ENCODE results near the gene ZNF160. TPM values are rescaled to one million over a fixed set of nuclear protein-coding genes. Genes with fewer than 3 reads are reported as not detected.

Gene ZNF160
- total and polyA plus RNA-seq, 12 donors = 26.1 to 102 (median 57.1) TPM

DNA sequence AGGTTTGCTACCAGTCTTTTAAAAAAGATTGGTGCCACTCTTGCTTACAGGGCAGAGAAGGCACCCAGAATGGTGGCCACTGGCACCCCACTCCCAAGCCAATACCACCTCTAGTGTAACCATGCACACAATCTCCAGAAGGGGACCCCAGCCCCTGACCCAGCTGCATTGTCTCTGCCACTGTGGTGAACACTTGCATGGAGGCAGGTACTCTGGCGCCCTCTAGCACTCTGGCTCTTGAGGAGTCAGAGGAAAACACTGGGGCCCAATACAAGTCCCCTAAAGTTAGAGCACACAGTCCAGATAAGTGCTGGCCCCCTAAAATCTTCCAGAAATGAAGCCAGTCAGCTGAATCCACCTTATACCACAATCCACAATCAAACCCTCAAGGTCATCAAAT is 83.5 kb downstream of the ZNF160 start:
- 14 to 27% (median 20%) methylated on average over 1 of the region's 1 CpG; no CpG with 5 or more reads in 1 of the 4 donors for WGBS, 4 donors
- Histone ChIP-seq H3K4me3 (no peak overlapping the region), H3K27me3 (no peaks in the 10 kb centered on the region), H3K27ac (no peak overlapping the region), H3K4me1 (replicated peaks in 1 of 2) (no peaks in the 10 kb centered on the region), H3K9me3 (replicated peaks in 1 of 3) (peaks cover 0 to 15% (median 0%) of the 10 kb centered on the region in 3 donors), H3K36me3 (replicated peaks in 1 of 2) (no peaks in the 10 kb centered on the region)
- intact Hi-C loops (cut with DNase I) = no loop called here
- TF ChIP-seq, protein P1, sequence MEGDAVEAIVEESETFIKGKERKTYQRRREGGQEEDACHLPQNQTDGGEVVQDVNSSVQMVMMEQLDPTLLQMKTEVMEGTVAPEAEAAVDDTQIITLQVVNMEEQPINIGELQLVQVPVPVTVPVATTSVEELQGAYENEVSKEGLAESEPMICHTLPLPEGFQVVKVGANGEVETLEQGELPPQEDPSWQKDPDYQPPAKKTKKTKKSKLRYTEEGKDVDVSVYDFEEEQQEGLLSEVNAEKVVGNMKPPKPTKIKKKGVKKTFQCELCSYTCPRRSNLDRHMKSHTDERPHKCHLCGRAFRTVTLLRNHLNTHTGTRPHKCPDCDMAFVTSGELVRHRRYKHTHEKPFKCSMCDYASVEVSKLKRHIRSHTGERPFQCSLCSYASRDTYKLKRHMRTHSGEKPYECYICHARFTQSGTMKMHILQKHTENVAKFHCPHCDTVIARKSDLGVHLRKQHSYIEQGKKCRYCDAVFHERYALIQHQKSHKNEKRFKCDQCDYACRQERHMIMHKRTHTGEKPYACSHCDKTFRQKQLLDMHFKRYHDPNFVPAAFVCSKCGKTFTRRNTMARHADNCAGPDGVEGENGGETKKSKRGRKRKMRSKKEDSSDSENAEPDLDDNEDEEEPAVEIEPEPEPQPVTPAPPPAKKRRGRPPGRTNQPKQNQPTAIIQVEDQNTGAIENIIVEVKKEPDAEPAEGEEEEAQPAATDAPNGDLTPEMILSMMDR (IDR thresholded peaks at IDR 0.05) = peak in 1 of 6 experiments; percentile 2
- TF ChIP-seq POLR2A (IDR thresholded peaks at IDR 0.05) = no peak
- DNase-seq = peak in 3 of 7 donors; percentile 12 to 51 (median 24)

Other genes with a start within 250 kb of the ZNF160 start
- gene ZNF468, start 245.8 kb downstream of the ZNF160 start, total RNA-seq = 100 to 1,000 TPM in 1 of 9 donors, 10 to 100 TPM in 8; 10.7 to 109 (median 18.9) TPM
- 10 to 100 TPM in 1 of 3 donors, 1 to 10 TPM in 2; 5.5 to 30.6 (median 5.6) TPM for gene ZNF468, start 245.8 kb downstream of the ZNF160 start, polyA plus RNA-seq
- 10 to 100 TPM in 6 of 9 donors, 1 to 10 TPM in 3; 6.5 to 21.3 (median 13.7) TPM for gene ZNF320, start 205.8 kb downstream of the ZNF160 start, total RNA-seq
- 10 to 100 TPM in 1 of 3 donors, 1 to 10 TPM in 2; 4.0 to 11.6 (median 8.1) TPM for gene ZNF320, start 205.8 kb downstream of the ZNF160 start, polyA plus RNA-seq
- gene ZNF888, start 180.0 kb downstream of the ZNF160 start, total RNA-seq = 1 to 10 TPM; 2.2 to 9.0 (median 4.8) TPM
- 1 to 10 TPM; 2.6 to 4.7 (median 4.0) TPM for gene ZNF888, start 180.0 kb downstream of the ZNF160 start, polyA plus RNA-seq
- gene ZNF816, start 140.5 kb downstream of the ZNF160 start, total RNA-seq = 10 to 100 TPM in 6 of 9 donors, 1 to 10 TPM in 3; 4.2 to 29.3 (median 11.8) TPM
- gene ZNF816, start 140.5 kb downstream of the ZNF160 start, polyA plus RNA-seq = 10 to 100 TPM in 1 of 3 donors, 1 to 10 TPM in 2; 2.3 to 13.1 (median 4.3) TPM
- gene ERVV-1, start 89.5 kb downstream of the ZNF160 start, total RNA-seq = not detected
- not detected for gene ERVV-1, start 89.5 kb downstream of the ZNF160 start, polyA plus RNA-seq
- not detected for gene ERVV-2, start 58.7 kb downstream of the ZNF160 start, total RNA-seq
- not detected for gene ERVV-2, start 58.7 kb downstream of the ZNF160 start, polyA plus RNA-seq
- 10 to 100 TPM; 20.3 to 59.2 (median 38.5) TPM for gene ZNF415, start 29.5 kb upstream of the ZNF160 start, total RNA-seq
- gene ZNF415, start 29.5 kb upstream of the ZNF160 start, polyA plus RNA-seq = 10 to 100 TPM; 17.5 to 45.4 (median 42.0) TPM
- gene ZNF347, start 55.6 kb upstream of the ZNF160 start, total RNA-seq = 10 to 100 TPM in 7 of 9 donors, 1 to 10 TPM in 2; 8.1 to 20.8 (median 14.8) TPM
- 10 to 100 TPM in 1 of 3 donors, 1 to 10 TPM in 2; 1.9 to 13.5 (median 4.2) TPM for gene ZNF347, start 55.6 kb upstream of the ZNF160 start, polyA plus RNA-seq
- 1 to 10 TPM; 1.2 to 9.3 (median 5.0) TPM for gene ZNF665, start 89.9 kb upstream of the ZNF160 start, total RNA-seq
- gene ZNF665, start 89.9 kb upstream of the ZNF160 start, polyA plus RNA-seq = 1 to 10 TPM; 1.7 to 7.9 (median 1.9) TPM
- gene ZNF677, start 151.5 kb upstream of the ZNF160 start, total RNA-seq = 10 to 100 TPM in 7 of 9 donors, 1 to 10 TPM in 2; 6.9 to 34.2 (median 20.8) TPM
- 10 to 100 TPM in 1 of 3 donors, 1 to 10 TPM in 2; 6.9 to 22.4 (median 7.6) TPM for gene ZNF677, start 151.5 kb upstream of the ZNF160 start, polyA plus RNA-seq
- gene VN1R2, start 154.9 kb upstream of the ZNF160 start, total RNA-seq = not detected
- not detected for gene VN1R2, start 154.9 kb upstream of the ZNF160 start, polyA plus RNA-seq
- not detected for gene VN1R4, start 164.3 kb upstream of the ZNF160 start, total RNA-seq
- not detected for gene VN1R4, start 164.3 kb upstream of the ZNF160 start, polyA plus RNA-seq
- gene ZNF845, start 230.3 kb upstream of the ZNF160 start, total RNA-seq = 1 to 10 TPM; 2.9 to 7.6 (median 5.4) TPM
- 1 to 10 TPM; 1.5 to 5.2 (median 2.3) TPM for gene ZNF845, start 230.3 kb upstream of the ZNF160 start, polyA plus RNA-seq